ENCODE measurements around the gene CCNK.

CCNK gene

DNA sequence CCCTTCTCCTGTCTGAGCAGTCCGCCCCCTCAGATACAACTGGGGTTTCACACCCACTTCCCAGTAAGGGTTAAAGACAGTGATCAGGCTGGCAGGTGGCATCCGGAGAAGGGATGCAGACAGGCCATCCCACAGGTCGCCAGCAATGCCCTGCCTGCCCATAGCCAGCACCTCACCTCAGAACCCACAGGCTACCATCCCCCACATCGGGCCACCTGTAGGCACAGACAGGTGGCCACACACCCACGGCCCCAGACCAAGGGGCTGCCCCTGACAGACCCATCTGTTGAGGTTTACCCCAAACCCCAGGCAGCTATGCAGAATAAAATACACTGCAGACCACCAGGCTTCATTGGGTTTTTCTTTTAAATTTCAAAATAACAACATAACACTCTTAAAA is 57.5 kb downstream of the CCNK start:
- no peak for DNase-seq

DNA sequence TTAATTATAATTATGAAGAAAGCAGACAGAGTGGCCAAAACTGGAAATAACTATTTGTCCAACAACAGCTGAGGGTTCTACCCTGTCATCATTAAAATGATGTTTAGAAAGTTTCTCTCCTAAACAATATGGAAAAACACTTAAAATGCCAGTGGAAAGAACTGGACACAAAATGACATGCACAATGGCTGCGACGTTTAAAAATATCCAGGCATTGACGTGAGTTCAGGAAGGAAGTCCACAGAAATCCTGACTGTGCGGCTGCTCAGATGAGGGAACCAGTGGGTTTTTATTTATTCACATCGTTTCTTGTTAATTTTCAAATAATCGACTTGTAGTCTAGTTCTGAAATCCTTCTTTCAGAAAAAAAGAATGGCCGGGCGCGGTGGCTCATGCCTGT is 58.3 kb downstream of the CCNK start:
- DNase-seq: no peak

- DNase-seq: no peak
These were observed 59.2 kb downstream of the CCNK start for GRCh38 chr14:99540196-99541032.

- no peak for DNase-seq
These were observed 60.0 kb downstream of the CCNK start for GRCh38 chr14:99541211-99541610.

GRCh38 chr14:99541677-99542470 is 60.7 kb downstream of the CCNK start:
- DNase-seq: peak; percentile 35

DNA sequence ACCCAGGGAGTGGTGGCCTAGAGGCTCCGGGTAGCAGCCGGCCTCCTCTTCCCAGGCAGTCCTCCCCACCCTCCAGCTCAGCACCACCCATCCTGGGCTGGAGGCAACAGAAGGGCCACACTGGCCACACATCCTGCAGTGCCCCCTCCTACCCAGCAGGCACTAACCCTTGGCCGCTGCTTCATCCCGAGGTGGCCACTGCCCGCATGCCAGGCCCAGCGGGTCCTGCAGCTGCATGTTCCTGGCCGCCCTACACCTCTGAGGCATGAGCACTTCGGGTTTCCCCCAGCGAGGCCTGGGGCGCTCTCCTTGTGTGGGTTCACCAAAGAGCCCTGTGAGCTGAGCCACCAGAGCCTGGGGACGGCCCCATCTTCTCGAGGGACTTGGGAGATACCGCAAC is 61.4 kb downstream of the CCNK start:
- DNase-seq: no peak

- no peak for DNase-seq
These were observed 62.2 kb downstream of the CCNK start for GRCh38 chr14:99543370-99543769.

DNA sequence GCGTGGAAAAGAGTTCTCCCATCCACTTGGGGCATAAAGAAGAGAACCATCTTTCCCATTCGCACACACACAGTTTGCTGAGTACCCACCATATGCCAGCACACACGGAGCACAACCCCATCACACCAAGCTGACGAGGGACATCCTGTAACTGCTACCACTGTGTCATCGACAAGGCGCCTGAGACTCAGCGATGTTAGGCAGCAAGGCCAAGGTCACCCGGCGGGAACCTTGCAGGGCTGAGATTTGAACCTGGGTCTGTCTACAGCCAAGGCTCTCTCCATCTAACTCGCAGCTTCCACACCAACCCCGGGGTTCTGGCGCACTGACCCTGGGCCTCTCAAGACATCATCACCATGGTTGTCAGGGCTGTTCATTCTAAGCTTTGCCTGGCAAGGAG is 62.8 kb downstream of the CCNK start:
- DNase-seq: no peak

DNA sequence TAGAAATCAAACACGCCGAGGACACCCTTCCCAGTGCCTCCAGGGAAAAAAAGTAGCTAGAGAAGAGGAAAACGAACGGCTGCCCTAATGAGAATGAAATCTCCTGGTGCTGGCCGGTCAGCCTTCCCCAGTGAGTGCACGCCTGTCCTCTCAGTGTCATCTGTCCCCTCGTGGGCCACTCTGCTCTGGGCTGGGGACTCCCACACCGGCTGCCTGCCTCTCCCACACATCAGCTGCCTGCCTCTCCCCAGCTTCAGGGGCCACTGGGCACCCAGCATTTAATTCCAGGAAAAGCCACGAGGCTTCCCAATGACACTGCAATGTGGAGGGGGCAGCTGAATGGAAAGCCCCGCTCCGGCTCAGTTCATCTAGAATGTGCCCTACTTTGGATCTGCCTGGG is 63.8 kb downstream of the CCNK start:
- no peak for DNase-seq

DNA sequence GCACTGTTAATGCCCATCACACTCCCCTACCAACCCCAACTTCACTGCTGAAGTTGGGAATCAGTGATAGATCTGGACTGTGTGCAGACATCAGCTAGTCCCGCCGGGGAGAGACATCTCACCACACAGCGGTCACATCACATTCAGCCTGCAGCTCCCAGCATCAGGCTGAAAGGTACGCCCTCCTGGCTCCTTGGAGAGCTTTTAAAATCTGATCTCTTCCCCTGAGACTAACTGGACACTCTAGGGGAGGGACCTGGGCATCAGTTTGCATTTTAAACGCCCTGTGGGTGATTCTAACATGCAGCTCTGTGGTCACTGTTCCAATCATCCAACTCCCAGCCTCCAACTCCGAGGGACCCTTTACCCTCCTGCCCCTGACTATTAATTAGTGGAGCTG is 64.4 kb downstream of the CCNK start:
- DNase-seq: no peak

GRCh38 chr14:99546234-99546879 is 65.1 kb downstream of the CCNK start:
- DNase-seq: no peak

DNA sequence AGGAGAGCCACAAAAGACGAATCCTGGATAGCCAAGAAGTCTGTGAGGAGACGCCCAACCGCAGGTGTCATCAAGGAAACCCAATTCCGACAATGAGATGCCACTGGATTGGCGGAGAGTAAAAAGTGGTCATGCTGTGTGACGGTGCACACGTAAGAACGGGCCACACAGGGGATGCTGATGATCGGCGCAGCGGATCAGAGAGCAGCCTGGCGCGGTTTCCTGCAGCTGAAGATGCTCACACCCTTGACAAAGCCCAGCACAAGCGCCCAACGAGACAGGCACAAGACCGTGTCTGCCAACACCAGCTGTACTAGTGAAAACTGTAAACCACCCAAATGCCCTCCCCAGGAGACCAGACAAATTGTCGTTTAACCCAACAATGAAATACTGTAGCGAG is 67.0 kb downstream of the CCNK start:
- no peak for DNase-seq

- no peak for DNase-seq
These were observed 67.8 kb downstream of the CCNK start for GRCh38 chr14:99548871-99549515.

GRCh38 chr14:99549684-99550083 is 68.5 kb downstream of the CCNK start:
- no peak for DNase-seq

GRCh38 chr14:99550387-99550992 is 69.3 kb downstream of the CCNK start:
- no peak for DNase-seq

DNA sequence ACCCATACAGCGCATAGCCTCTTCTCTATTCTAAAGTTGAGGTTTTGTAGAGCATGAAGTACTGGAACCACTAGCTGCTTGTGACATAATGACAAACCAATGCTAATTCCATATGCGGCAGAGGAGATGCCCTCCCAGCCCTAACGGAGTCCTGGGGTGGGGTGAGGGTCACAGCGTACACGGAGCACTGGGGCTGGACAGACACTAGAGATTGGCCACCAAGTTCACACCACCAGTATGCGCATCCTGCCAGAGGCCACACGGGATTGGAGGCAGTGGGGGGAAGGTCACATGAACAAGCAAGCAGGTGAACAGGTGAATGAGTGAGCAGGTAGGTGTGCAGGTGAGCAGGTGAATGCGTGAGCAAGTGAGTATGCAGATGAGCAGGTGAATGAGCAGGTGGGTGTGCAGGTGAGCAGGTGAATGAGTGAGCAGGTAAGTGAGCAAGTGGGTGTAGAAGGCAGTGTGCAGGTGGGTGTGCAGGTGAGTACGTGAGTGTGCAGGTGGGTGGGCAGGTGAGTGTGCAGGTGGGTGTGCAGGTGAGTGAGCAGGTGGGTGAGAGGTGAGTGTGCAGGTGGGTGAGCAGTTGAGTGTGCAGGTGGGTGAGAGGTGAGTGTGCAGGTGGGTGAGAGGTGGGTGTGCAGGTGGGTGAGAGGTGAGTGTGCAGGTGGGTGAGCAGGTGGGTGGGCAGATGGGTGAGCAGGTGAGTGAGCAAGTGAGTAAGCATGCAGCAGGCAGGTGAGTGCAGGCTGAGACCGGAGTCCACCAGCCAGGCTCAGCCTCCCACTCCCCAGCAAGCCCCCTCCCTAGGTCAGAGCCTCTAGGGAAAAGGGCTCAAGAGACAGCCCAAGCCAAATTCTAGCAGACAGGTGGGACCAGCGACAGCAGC is 70.1 kb downstream of the CCNK start:
- no peak for DNase-seq

GRCh38 chr14:99552021-99552553 is 70.9 kb downstream of the CCNK start:
- DNase-seq: no peak

- DNase-seq: no peak
These were observed 71.5 kb downstream of the CCNK start for GRCh38 chr14:99552572-99553216.

DNA sequence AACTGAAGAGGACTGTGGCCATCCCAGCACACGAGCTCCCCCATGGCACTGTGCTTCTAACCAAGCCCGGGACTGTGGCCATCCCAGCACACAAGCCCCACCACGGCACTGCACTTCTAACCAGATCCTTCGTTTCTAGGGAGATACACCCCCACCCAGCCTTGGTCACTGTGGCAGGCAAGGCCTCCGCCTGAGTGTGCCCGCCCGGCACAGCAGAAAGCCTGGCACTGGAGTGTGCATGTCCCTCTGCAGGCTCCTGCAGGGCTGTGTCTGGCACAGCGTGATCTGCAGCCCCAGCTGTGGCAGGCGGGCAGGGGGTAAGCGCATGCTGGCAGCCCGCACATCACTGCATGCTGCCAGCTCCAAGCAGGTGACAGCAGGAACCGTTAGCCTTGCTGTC is 73.0 kb downstream of the CCNK start:
- no peak for DNase-seq

DNA sequence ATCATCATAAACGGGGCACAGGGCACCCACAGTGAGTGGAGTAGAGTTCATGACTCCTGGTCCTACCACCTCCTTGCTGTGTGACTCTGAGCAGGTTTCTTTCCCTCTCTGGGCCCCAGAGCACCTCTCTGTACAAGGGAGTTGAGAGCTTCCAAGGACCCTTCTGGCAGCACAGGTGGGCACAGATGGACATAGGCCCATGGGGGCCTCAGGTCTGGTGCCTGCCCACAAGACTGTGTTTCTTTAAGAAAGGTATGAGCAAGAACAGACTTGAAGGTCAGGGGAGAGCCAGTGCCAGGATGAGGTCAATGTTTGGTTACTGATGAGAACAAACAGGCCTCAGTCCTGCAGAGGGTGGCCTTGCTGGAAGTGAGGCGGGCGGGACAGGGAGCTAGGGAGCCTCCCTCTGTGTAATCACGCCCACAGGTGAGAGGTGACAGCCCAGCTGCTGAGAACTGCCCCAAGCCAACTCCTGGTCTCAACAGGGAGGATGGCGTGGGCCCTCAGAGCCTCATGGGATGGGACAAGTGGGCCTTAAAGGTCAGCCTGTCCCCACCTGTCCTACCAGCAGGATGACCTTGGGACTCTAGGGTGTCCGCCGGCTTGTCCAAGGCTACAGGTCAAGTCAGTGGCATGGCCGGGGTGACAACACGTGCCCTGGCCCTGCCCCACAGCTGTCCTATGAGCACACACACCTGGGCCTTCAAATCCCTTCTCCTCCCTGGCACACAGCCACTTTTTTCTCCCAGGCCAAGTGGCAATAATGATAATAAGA is 73.7 kb downstream of the CCNK start:
- DNase-seq: no peak
